Ascending aorta (tissue), 2 donors: ENCODE data around the gene UMODL1. TPM values are rescaled to one million over a fixed set of nuclear protein-coding genes. Genes with fewer than 3 reads are reported as not detected.

Experiments used
- DNase-seq, 2 donors: peaks; one replicate each; pipeline ENCODE4 v3.0.0-alpha.2; 2019; ENCODE audit warnings: low spot score in 2 of 2
- H3K27ac ChIP-seq, 2 donors: fragments of 200-600 bp; sonication (generic); one replicate each; pipeline ENCODE4 v1.5.1; 2016 to 2017; ENCODE audit warnings: mild to moderate bottlenecking in 1 of 2
- H3K27me3 ChIP-seq: fragments of 200-600 bp; sonication (generic); one replicate; pipeline ENCODE4 v1.5.1; 2017
- H3K36me3 ChIP-seq, 2 donors: fragments of 200-600 bp; sonication (generic); one replicate each; pipeline ENCODE4 v1.5.1; 2016
- H3K4me1 ChIP-seq, 2 donors: fragments of 200-600 bp; sonication (generic); one replicate each; pipeline ENCODE4 v1.5.1; 2016 to 2017; ENCODE audit warnings: mild to moderate bottlenecking in 1 of 2
- H3K4me3 ChIP-seq, 2 donors: fragments of 200-600 bp; sonication (generic); one replicate each; pipeline ENCODE4 v1.5.1; 2016 to 2017; ENCODE audit warnings: mild to moderate bottlenecking in 1 of 2
- H3K9me3 ChIP-seq, 2 donors: fragments of 200-600 bp; sonication (generic); one replicate each; pipeline ENCODE4 v1.5.1; 2016
- intact Hi-C: fragments of 100-400 bp; cut with DNase I; formaldehyde crosslinking; loops from one replicate; pipeline ENCODE4 v1.15.1; 2023
- total RNA-seq: library from RNA; depleted of rRNA; stranded (reverse); fragments of >200 nt; gene quantifications from one replicate; pipeline ENCODE4 v1.1.0, GENCODE V29; 2016
- TF ChIP-seq, protein P1 (sequence below), 3 experiments: fragments of 200-600 bp in 2 of 3; fragments of 450-650 bp in 1 of 3; sonication (generic) in 2 of 3; IDR thresholded peaks; one replicate each; pipeline ENCODE4 v1.5.1; 2016 to 2019; ENCODE audit warnings: antibody characterized with exemption in 3 of 3, mild to moderate bottlenecking in 1 of 3, moderate library complexity in 1 of 3

The UMODL1 gene
- total RNA-seq, 1 donor from 2014 or later: not detected

DNA sequence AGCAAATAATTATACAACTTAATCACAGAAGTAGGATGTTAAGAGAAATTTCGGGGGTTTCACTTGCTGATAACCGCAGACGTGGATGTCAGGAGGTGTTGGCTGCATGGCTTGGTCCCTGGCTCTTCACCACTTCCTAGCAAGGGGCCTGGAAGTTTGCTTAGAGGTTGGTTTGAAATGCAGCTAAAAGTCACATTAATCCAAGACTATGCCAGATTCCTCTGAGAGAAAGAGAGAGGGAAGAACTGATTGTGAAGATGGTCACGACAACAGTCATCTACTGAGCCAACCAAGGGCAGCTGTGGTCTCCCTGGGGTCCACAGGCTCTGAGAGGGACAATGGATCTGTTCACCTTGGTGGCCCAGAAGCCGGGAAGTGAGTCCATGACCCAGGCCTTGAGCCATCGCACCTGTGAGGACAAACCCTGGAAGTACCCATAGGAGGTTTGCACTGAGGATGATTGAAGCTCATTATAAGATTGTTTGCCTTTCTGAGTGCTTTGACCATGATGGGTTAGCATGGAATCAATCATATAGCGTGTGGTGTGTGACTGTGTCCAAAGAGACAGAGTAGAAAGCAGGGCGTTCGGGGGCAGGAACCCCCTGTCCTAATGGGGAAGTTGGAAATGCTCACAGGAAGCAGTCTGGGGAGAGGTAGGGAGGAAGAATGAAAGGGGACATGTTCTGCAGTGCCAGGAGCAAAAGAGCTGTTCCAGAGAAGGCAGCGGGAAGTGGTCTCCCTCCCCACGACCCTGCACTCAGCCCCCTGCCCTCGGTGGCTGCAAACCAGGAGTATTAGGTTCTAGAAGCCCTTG, 47.1 kb downstream of the UMODL1 start:
- Histone ChIP-seq H3K27ac (no peak overlapping the region), H3K27me3 (no peaks in the 10 kb centered on the region)
- intact Hi-C loops: loop anchor here (1.0 to 5.0 kb wide), 5 partner anchors 108 to 506 kb away; partner anchors contain the start of genes PRDM15 and ZBTB21

GRCh38 chr21:42118901-42119300, 47.8 kb downstream of the UMODL1 start:
- Histone ChIP-seq H3K4me1 (no peaks in the 10 kb centered on the region), H3K4me3 (no peak overlapping the region), H3K27me3 (no peaks in the 10 kb centered on the region), H3K27ac (no peak overlapping the region), H3K36me3 (no peaks in the 10 kb centered on the region), H3K9me3 (no peaks in the 10 kb centered on the region)
- no peak for DNase-seq
- intact Hi-C loops: loop anchor here (5.0 kb wide), 2 partner anchors 197 to 507 kb away; no protein-coding TSS in a partner anchor
- TF ChIP-seq, protein P1, sequence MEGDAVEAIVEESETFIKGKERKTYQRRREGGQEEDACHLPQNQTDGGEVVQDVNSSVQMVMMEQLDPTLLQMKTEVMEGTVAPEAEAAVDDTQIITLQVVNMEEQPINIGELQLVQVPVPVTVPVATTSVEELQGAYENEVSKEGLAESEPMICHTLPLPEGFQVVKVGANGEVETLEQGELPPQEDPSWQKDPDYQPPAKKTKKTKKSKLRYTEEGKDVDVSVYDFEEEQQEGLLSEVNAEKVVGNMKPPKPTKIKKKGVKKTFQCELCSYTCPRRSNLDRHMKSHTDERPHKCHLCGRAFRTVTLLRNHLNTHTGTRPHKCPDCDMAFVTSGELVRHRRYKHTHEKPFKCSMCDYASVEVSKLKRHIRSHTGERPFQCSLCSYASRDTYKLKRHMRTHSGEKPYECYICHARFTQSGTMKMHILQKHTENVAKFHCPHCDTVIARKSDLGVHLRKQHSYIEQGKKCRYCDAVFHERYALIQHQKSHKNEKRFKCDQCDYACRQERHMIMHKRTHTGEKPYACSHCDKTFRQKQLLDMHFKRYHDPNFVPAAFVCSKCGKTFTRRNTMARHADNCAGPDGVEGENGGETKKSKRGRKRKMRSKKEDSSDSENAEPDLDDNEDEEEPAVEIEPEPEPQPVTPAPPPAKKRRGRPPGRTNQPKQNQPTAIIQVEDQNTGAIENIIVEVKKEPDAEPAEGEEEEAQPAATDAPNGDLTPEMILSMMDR (IDR thresholded peaks at IDR 0.05): no peak

More for the DNA sequence above, 47.1 kb downstream of the UMODL1 start:
- H3K4me1 ChIP-seq: no peaks in the 10 kb centered on the region
- H3K4me3 ChIP-seq: no peak overlapping the region
- TF ChIP-seq, protein P1 (IDR thresholded peaks at IDR 0.05): no peak
- H3K9me3 ChIP-seq: no peaks in the 10 kb centered on the region
- no peaks in the 10 kb centered on the region for H3K36me3 ChIP-seq
- DNase-seq: no peak

DNA sequence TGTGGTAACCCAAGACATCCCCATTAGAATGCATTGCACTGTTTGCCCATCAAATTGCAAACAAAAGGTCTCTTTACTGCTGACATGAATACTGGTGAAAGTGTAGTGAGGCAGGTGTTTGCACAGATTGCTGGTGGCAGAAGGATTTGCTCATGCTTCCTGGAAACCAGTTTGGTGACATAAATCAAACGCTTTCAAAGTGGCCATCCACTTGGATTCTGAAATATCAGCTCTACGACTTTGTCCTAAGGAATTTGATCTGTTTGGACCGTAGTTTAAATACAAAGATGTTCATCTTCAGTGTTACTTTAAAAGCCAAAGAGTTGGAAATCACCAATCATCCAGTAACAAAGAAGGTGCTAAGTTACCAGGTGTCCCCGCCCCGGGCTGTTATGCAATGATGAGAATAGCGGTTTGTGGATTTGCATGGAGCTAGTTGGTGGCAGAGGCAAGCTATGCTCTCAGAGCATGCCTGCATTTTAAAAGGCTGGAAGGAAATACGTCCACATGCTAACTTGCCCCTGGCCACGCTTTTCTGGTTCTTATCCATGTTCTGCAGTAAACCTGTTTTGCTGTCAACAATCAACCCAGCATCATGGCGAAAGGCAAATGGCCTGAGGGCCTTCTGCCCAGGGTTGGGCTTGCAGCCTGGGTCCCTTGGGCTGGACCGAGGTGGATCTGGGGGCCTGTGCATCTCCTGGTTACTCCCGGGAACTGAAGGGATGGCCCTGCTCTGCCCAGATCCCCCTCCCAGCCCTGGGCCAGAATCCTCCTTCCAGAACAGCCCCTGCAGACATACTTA, 49.2 kb downstream of the UMODL1 start:
- DNase-seq: no peak
- Histone ChIP-seq H3K4me3 (no peak overlapping the region), H3K4me1 (no peaks in the 10 kb centered on the region), H3K27me3 (no peaks in the 10 kb centered on the region), H3K36me3 (no peaks in the 10 kb centered on the region), H3K9me3 (no peaks in the 10 kb centered on the region), H3K27ac (no peak overlapping the region)
- TF ChIP-seq, protein P1 (IDR thresholded peaks at IDR 0.05): no peak
- intact Hi-C loops: no loop called here

DNA sequence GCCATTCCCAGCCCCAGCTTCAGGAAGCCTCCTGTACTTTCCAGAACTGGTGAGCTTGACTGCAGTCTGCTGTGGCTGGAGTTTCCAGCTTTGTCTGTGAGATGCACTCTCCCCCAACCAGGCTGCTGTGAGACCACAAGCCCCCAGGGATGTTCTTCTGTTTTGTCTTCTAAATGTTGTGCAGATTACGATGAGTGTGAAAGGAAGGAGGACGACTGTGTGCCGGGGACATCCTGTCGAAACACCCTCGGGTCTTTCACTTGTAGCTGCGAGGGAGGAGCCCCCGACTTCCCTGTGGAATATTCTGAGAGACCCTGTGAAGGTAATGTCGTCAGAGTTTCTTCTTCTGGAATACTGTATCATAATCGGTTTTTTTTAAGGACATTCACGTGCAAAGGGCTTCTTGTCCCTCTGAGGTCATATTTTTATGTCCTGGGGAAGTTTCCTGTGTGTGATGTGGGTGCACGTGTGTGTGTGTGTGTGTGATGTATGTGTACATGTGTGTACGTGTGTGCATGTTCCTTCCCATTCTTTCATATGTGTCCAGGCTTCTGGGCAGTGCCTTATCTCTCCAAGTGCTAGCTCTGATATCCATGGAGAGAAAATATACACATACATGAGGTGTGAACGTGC, 49.9 kb downstream of the UMODL1 start:
- intact Hi-C loops: no loop called here
- H3K9me3 ChIP-seq: no peaks in the 10 kb centered on the region
- no peaks in the 10 kb centered on the region for H3K27me3 ChIP-seq
- TF ChIP-seq, protein P1 (IDR thresholded peaks at IDR 0.05): no peak
- no peak for DNase-seq
- H3K4me3 ChIP-seq: no peak overlapping the region
- no peak overlapping the region for H3K27ac ChIP-seq
- no peaks in the 10 kb centered on the region for H3K36me3 ChIP-seq
- H3K4me1 ChIP-seq: no peaks in the 10 kb centered on the region

DNA sequence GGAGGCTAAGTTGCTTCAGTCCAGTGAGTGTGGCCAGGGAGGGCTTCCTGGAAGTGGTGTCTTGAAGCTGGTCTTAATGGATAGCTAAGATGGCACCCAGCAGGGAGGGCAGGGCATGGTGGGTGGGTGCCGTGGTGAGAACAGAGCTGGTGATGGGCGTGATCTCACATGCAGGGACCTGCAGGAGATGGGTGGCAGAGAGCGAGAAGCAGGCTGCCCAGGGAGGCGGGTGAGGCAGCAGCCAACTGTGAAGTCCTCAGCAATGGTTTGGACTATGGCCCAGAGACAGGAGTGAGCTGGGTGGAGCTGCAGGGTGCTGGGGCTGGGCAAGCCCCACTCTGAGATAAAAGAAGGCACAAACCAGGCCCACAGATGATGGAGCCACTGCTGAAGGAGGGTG, 50.7 kb downstream of the UMODL1 start:
- intact Hi-C loops: no loop called here
- no peaks in the 10 kb centered on the region for H3K27me3 ChIP-seq

More for the DNA sequence above, 50.7 kb downstream of the UMODL1 start:
- no peak for DNase-seq
- H3K36me3 ChIP-seq: no peaks in the 10 kb centered on the region
- H3K9me3 ChIP-seq: no peaks in the 10 kb centered on the region
- H3K4me3 ChIP-seq: no peak overlapping the region
- H3K27ac ChIP-seq: no peak overlapping the region
- TF ChIP-seq, protein P1 (IDR thresholded peaks at IDR 0.05): no peak
- H3K4me1 ChIP-seq: no peaks in the 10 kb centered on the region
